GM13977 (cell line): Measurements from ENCODE around the gene IL32.

Source experiments
- DNase-seq: peaks from one replicate; pipeline ENCODE4 v3.0.0; 2012; ENCODE audit warnings: low spot score
- in situ Hi-C: fragments of 300-500 bp; cut with MboI; formaldehyde crosslinking; loops from one replicate; pipeline ENCODE4 v1.12.0; 2022; ENCODE audit warnings: low sequenced_read_pairs, low pct_unique_long_range_greater_than_20kb, mixed read lengths, inconsistent platforms; ENCODE audit not compliant: unreplicated experiment
- TF ChIP-seq, protein P1 (sequence below): IDR thresholded peaks from 2 replicates; pipeline ENCODE4 v1.5.1; 2012; ENCODE audit warnings: mild to moderate bottlenecking, control low read depth; ENCODE audit not compliant: insufficient read depth; ENCODE audit errors: extremely low read depth, missing control alignments

The IL32 gene

DNA sequence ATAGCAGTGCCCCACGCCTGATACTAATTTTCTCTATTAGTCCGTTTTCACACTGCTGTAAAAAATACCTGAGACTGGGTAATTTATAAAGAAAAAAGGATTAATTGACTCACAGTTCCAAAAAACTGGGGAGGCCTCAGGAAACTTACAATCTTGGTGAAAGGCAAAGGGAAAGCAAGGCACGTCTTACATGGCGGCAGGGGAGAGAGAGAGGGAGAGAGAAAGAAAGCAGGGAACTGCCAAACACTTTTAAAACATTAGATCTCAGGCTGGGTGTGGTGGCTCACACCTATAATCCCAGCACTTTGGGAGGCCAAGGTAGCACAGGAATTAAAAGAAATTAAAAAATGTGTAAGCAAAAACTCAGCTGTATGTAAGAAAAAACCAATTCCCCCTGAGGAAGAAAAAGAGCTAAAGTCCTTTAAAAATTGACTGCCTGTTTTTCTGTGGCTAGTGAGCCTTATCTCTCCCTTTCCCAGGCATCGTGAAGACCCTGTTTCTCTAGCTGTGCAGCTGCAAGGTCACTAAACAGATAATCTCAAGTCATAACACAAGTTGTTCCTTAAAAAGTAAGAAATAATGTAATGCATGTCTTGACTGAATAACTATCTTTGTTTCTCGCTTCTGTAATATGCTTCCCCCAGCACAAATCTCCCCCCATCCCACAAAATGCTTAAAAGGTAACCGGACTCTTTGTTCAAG lies 19.7 kb downstream of the IL32 start:
- TF ChIP-seq, protein P1, sequence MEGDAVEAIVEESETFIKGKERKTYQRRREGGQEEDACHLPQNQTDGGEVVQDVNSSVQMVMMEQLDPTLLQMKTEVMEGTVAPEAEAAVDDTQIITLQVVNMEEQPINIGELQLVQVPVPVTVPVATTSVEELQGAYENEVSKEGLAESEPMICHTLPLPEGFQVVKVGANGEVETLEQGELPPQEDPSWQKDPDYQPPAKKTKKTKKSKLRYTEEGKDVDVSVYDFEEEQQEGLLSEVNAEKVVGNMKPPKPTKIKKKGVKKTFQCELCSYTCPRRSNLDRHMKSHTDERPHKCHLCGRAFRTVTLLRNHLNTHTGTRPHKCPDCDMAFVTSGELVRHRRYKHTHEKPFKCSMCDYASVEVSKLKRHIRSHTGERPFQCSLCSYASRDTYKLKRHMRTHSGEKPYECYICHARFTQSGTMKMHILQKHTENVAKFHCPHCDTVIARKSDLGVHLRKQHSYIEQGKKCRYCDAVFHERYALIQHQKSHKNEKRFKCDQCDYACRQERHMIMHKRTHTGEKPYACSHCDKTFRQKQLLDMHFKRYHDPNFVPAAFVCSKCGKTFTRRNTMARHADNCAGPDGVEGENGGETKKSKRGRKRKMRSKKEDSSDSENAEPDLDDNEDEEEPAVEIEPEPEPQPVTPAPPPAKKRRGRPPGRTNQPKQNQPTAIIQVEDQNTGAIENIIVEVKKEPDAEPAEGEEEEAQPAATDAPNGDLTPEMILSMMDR, result no peak
- in situ Hi-C loops, result no loop called here

DNA sequence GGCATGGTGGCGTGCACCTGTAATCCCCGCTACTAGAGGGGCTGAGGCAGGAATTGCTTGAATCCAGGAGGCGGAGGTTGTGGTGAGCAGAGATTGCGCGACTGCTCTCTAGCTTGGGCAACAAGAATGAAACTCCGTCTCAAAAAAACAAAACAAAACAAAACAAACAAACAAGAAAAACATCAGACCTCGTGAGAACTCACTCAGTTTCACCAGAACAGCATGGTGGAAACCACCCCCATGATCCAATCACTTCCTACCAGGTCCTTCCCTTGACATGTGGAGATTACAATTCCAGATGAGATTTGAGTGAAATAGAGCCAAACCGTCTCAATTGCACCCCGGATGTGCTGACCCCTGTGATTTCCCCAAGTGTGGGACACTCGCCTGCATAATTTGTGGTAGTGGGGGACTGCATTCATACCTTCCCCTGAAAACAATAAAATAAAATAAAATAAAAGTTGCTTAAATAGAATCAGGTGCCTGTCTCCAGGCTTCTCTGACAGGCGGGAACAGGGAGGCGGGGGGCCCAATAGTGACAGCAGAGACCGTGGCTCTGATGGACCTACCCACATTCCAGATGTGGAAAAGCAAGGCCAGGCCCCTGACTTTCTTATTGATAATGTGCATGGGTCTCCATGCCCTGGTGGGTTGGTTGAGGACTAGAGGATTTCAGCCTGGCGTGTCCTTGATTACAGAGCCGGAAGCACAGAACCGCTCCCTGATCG lies 20.6 kb downstream of the IL32 start:
- in situ Hi-C loops, result no loop called here
- TF ChIP-seq, protein P1, result no peak
- no peak for DNase-seq

More for the DNA sequence above, 19.7 kb downstream of the IL32 start:
- DNase-seq, result no peak

DNA sequence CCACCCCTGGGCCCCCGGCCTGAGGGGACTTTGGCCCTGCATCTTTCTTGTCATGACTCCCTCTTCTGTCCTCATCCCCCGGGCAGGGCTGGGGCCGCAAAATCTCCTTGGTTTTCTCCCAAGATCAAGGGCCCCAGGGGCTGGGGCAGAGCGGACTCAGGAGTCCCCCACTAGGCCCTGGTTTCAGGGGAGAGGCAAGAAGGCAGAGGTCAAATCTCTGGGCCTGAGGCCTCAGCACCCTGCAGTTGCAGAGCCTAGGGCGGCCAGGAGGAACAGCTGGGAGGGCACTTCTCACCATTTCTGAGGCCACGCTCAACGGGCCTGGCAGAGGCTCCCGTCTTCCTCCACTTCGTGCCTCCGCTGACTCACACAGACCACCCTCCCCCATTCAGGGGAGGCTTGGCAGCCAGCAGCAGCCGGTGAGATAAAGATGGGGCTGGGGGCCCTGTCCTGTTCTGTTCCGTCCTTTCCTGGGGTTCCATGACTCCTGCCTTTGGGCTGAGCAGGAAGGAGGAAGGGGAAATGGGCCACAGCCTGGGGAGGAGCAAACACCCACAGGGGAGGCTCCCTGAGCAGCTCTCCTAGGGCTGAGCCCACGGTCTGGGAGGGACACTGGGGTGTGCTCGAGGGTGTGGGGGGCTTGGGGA lies 21.3 kb downstream of the IL32 start:
- no peak for DNase-seq
- in situ Hi-C loops, result no loop called here
- TF ChIP-seq, protein P1, result no peak

DNA sequence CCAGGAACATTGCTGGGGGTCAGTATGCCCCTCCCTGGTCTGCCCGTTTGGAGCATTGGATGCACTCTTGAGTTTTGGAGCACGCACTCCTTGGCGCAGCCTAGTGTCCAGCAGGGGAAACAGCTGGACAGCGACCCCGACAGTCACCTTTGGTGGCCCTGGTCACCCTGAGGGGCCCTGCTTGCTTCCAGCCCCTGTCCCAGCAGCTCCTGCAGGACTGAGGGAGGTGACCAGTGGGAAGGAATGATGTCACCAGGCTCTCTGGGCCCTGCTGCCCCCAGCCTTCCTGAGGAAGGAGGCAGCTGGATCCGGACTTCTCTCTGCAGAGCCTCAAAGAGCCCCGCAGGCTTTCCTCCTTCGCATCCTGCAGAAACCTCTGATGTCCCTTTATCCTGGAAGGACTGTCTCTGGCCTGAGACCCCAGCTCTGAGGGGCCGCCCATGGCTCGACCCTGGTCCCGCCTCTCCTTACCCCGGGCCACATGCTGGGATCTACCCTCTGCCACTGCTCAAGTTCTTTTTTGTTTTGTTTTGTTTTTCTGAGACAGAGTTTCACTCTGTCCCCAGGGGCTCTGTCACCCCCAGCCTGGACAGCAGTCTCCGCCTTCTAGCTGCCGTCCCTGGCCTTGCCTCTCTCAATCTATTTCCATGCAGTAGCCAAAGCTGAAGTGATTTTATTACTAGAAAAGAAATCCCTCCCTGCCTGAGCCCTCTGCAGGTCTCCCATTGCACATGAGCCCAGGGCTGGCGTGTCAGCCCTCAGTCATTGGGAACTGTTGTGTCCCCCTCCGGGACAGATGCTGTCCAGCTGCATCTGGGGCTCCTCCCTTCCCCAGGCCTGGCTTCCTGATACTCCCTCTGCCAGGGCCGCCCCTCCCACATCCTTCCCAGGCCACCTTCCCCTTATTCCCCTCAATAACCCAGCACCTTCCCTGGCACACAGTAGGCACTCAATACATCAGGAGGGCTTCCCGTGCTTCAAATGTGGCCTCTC lies 22.1 kb downstream of the IL32 start:
- in situ Hi-C loops, result no loop called here
- TF ChIP-seq, protein P1, result peak; percentile 57
- DNase-seq, result peak; percentile 31

DNA sequence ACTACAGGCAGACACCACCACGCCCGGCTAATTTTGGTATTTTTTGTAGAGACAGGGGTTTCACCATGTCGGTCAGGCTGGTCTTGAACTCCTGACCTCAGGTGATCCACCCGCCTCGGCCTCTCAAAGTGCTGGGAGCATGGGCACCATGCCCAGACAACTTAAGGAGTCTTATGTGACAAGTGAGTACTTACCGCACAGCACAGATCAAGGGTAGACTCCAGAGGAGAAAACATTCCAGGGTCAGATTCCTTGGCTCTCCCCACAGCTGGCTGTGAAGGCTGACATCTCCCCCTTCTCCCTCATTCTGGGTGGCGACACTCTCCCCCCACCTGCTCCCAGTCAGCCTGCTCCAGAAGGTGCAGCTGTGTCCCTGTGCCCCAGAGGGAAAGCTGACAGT lies 23.0 kb downstream of the IL32 start:
- in situ Hi-C loops, result no loop called here
- TF ChIP-seq, protein P1, result no peak
- no peak for DNase-seq
